ENCODE results near the gene MX1. TPM values are rescaled to one million over a fixed set of nuclear protein-coding genes. Genes with fewer than 3 reads are reported as not detected.
A peak's percentile ranks its signal among the peaks of the same experiment; 100 is the strongest.

MX1 gene
- total RNA-seq = 5.7 TPM

DNA sequence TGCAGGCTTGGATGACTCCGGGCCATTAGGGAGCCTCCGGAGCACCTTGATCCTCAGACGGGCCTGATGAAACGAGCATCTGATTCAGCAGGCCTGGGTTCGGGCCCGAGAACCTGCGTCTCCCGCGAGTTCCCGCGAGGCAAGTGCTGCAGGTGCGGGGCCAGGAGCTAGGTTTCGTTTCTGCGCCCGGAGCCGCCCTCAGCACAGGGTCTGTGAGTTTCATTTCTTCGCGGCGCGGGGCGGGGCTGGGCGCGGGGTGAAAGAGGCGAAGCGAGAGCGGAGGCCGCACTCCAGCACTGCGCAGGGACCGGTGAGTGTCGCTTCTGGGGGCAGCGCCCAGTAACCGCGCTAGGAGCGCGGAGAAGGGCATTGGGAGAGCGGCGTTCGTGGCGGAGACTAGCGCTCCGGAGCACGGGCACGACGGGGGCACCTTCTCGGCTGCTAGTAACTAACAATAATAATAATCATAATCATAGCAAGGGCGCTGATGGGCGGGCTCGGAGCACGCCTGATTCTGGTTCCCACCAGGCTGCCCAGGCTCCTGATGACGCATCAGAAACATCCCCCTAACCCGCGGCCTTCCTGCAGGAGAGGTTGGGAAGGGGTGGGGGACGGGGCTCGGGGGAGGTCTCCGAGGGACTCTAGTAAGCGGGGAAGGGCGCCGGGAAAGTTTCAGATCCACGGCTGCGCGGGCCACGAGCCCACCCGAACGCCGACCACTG is at the start of gene MX1:
Gene MX1 (plus strand): TSS at position 286 of the 722 bp plus-strand sequence. CDS start 5,832 bp downstream, outside the sequence.
- FAIRE-seq = no peak
- DNase-seq (ENCODE audit: low spot score in 2 of 2) = peak; percentile 31 to 61

- DNase-seq (ENCODE audit: low spot score in 2 of 2) (no peak), FAIRE-seq (no peak)
Observed at GRCh38 chr21:41377715-41378114, 48.3 kb upstream of the MX1 start.

DNA sequence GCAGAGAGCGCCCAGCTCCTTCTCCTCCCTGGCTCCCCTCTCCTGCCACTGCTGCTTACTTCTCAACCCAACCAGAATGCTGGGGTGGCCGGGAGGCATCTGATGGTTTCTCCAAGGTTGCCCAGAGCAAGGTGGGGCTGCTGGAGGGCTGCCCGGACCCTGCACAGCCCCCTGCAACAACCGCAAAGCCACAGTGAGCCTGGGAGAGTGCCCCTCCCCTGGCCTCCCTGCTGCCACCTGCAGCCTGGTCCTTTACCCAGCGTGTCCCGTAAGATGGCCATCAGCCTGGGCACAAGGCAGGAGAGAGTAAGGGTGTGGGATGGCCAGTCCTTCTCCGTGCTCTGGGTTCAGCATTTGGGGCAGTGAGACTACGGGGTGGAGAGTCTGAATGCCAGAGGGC is 47.2 kb upstream of the MX1 start:
- no peak for FAIRE-seq
- DNase-seq (ENCODE audit: low spot score in 2 of 2) = no peak

DNA sequence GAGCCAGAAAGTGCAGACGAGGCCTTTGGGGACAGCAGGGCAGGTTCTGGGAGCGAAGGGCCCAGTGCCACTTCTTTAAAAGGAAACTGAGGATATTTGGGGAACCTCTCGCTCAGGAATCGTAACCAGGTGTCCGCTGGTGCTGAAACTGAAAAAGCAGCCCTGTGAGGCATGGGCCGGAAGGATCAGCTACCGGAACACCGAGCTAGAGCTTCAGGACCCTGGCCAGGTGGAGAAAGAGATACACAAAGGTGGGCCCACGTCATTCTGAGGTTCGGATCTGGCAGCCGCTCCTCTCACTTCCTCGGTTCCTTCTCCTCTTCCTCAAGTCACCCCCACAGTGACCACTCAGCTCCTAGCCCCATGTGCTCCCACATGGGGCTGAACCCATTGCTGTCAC is 46.1 kb upstream of the MX1 start:
- FAIRE-seq (no peak), DNase-seq (ENCODE audit: low spot score in 2 of 2) (no peak)

DNA sequence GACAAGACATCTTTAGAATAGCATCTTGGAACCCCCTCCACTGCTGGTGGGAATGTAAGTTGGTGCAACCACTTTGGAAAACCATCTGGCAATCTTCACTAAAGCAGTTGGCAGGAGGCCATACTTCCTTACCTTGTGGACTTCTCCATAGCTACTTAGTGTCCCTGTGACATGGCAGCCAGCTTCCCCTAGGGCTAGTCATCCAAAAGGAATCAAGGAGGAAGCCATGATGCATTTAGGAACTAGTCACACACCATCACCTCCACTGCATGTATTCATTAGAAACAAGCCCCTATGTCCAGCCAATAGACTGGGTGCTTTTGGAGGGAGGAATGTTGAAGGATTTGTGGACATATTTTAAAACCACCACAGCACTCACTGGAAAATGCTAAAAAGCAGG is 44.3 kb upstream of the MX1 start:
- FAIRE-seq = no peak

DNA sequence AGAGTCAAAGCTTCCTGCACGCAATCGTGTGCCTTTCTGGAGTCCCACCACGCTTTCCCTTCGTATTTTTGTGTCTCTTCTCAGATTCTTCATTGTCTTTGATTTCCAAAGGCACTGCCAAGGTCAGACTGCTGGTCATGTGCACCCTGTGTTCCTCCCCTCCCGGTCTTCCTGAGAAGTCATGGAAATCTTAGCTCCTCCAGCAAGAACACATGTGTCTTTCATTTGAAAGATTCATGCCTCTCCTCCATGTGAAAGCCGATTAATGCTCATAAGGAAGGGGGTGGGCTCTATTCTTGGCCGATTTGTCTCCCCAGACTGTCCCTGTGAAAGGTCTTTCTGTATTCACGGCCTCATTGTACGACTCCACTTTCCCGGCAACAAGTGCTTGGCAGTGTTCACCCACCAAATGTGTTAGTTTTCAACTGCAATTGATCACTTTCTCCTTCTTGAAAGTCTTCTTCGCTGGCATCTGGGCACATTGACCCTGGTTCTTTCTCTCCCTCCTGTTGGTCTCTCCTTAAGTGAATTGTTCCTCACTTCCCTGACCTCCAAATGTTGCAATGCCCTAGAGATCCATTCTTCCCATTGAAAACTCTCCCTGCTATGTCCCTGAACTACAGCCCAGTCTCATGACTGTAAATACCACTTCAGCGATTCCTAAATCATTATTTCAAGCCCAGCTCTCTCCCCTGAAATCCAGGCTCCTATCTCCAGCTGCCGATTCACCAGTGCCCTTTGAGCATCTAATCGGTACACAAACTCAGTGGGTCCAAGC is 38.8 kb upstream of the MX1 start:
- no peak for DNase-seq (ENCODE audit: low spot score in 2 of 2)
- no peak for FAIRE-seq

More for the DNA sequence above, 44.3 kb upstream of the MX1 start:
- DNase-seq (ENCODE audit: low spot score in 2 of 2) = no peak

- no peak for FAIRE-seq
- no peak for DNase-seq (ENCODE audit: low spot score in 2 of 2)
Observed at GRCh38 chr21:41387824-41388223, 38.2 kb upstream of the MX1 start.

DNA sequence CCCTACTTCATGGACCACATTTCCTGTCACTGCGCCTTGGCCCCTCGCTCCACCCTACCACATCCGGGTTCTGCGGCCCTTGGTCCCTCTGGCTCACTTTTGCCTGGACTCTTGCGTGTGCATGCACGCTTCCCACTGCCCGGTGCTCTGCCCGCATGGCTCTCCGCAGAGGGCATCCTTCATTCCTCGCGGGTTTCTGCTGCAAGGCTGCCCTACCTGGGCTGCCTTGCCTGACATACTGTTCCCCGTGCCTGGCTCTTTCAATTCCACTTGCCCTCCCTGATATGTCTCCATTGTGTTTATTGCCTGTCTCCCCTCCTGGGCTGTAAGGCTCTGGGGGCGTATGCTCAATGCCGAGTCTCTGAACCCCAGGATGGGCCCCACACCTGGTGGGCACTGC is 37.8 kb upstream of the MX1 start:
- no peak for DNase-seq (ENCODE audit: low spot score in 2 of 2)
- FAIRE-seq = no peak

- DNase-seq (ENCODE audit: low spot score in 2 of 2) (no peak), FAIRE-seq (no peak)
Observed at GRCh38 chr21:41390043-41390639, 35.9 kb upstream of the MX1 start.

GRCh38 chr21:41393876-41394465 is 32.1 kb upstream of the MX1 start:
- no peak for DNase-seq (ENCODE audit: low spot score in 2 of 2)
- FAIRE-seq = no peak

- FAIRE-seq (no peak), DNase-seq (ENCODE audit: low spot score in 2 of 2) (no peak)
Observed at GRCh38 chr21:41396558-41397075, 29.4 kb upstream of the MX1 start.

- FAIRE-seq (no peak), DNase-seq (ENCODE audit: low spot score in 2 of 2) (no peak)
Observed at GRCh38 chr21:41397471-41397891, 28.6 kb upstream of the MX1 start.

DNA sequence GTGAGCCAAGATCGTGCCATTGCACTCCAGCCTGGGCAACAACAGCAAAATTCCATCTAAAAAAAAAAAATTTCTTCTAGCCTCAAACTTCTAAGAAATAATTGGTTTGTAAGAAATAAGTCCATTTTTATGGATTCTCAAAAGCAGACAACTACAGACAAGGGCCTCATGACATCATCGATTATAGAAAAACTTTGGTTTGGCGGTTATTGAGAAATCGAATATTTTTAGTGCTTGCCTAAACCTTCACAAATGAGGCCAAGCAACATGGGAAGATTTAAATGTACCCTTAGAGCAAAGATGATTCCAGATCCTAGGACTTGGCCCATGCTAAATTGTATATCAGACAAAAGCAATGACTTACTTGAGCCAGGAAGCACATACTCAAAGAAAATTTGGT is 27.8 kb upstream of the MX1 start:
- no peak for FAIRE-seq
- no peak for DNase-seq (ENCODE audit: low spot score in 2 of 2)

- DNase-seq (ENCODE audit: low spot score in 2 of 2) = no peak
- no peak for FAIRE-seq
Observed at GRCh38 chr21:41398831-41399230, 27.2 kb upstream of the MX1 start.

DNA sequence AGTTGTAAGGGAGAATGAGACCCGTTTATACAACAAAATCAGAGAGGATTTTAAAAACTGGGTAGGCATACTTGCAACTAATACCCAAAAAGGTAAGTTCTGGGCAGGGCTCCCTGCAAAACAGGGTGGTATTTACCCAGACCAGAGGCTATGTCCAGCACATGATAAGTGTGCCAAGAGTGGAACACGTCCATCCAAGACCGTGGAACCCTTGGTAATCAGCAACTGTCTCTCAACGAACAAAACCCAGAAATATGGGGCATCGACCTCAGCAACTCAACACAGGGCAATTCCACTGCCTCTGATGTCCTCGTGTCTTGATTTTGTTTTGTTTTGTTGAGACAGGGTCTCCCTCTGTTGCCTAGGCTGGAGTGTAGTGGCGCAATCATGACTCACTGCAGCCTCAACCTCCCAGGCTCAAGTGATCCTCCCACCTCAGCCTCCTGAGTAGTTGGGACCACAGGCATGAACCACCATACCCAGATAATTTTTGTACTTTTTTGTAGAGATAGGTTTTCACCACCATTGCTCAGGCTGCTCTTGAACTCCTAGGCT is 26.7 kb upstream of the MX1 start:
- FAIRE-seq = no peak
- DNase-seq (ENCODE audit: low spot score in 2 of 2) = no peak

- no peak for FAIRE-seq
- no peak for DNase-seq (ENCODE audit: low spot score in 2 of 2)
Observed at GRCh38 chr21:41402231-41402630, 23.8 kb upstream of the MX1 start.

DNA sequence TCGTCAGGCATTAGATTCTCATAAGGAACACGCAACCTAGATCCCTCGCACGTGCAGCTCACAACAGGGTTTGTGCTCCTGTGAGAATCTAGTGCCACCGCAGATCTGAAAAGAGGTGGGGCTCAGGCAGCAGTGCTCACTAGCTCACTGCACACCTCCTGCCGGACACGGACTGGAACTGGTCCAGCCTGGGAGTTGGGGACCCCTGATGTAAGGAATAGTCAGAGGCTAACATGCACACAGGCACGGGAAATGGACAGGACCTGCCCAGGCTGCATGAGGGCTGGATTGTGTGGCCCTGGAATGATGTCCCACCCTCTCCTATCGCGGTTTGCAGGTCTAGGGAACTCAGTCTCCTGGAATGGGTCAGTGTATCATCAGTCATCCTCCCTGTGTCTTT is 23.2 kb upstream of the MX1 start:
- no peak for DNase-seq (ENCODE audit: low spot score in 2 of 2)
- no peak for FAIRE-seq

- FAIRE-seq = no peak
- no peak for DNase-seq (ENCODE audit: low spot score in 2 of 2)
Observed at GRCh38 chr21:41403331-41403730, 22.7 kb upstream of the MX1 start.

- no peak for DNase-seq (ENCODE audit: low spot score in 2 of 2)
- no peak for FAIRE-seq
Observed at GRCh38 chr21:41403966-41404365, 22.1 kb upstream of the MX1 start.

DNA sequence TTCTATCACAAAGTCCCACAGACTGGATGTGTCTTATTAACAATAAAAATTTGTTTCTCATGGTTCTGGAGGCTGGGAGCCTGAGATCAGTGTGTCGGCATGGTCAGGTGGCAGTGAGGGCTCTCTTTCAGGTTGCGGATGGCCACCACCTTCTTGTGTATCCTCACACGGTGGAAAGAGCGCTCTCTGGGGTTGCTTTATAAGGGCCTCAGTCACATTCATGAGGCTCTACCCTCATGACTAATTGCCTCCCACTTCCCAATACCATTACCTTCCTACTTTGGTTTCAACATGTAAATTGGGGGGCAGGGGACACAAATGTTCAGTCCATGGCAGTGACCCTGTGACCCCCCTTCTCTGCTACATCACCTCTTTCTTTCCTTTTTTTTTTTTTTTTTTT is 20.7 kb upstream of the MX1 start:
- DNase-seq (ENCODE audit: low spot score in 2 of 2) (no peak), FAIRE-seq (no peak)

- FAIRE-seq (no peak), DNase-seq (ENCODE audit: low spot score in 2 of 2) (no peak)
Observed at GRCh38 chr21:41406340-41406739, 19.7 kb upstream of the MX1 start.

All from frontal cortex (tissue), 4 donors.